Left hindlimb (tissue), 1 donor: ENCODE data around the gene DUXA.
"Not testable (repeated sequence)": the region's sequence is repeated elsewhere in the genome, so short reads cannot be mapped to it uniquely, and the experiment has no call there.

Experiments used
- DNase-seq: peaks from one replicate; pipeline ENCODE4 v3.0.0-alpha.2; 2018

The DUXA gene

DNA sequence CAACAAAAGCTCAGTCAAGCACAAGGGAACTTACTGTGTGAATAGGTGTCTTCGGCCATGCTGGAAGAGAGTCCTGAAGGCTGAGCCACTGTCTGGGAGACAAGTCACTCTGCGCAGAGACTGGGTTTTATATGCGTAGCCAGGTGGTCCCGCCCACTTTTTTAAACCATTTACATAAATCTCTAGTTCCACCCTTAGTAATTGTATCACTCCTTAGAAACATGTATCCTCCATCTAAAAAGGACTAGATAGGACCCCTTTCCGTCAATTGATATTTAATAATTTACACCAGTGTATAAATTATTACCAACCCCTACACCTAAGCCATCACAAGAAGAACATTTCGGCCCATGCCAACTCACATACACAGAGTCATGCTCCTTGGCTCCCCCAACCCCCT, at the start of gene DUXA:
DUXA (minus strand) TSS at position 101 of the 400 bp plus-strand sequence; CDS start at position 59, 42 bp downstream.
- no peak for DNase-seq

DNA sequence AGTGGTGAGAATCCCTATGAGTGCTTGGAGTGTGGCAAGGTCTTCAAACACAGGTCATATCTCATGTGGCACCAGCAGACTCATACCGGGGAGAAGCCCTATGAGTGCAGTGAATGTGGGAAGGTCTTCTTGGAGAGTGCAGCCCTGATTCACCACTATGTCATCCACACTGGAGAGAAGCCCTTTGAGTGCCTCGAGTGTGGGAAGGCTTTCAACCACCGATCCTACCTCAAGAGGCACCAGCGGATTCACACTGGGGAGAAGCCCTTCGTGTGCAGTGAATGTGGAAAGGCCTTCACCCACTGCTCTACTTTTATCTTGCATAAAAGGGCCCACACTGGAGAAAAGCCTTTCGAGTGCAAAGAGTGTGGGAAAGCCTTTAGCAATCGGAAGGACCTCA, 44.8 kb upstream of the DUXA start:
- no peak for DNase-seq

DNA sequence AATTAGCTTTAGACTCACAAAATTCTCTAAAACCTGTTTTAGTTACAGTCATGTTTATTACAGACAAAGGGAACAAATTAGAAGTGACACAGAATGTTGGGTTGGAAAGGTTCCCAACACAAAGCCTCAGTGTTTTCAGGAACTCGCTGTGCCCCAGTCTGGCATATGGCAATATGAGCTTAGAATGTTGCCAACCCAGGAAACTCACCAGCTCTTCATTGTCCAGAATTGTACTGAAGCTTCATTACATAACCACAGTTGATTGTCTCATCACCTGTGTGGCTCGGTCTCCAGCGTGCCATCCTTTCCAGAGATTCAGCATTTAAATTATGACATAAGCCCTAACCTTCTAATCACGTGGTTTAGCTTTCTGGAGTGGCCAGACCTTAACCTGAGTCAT, 43.1 kb upstream of the DUXA start:
- DNase-seq = no peak

DNA sequence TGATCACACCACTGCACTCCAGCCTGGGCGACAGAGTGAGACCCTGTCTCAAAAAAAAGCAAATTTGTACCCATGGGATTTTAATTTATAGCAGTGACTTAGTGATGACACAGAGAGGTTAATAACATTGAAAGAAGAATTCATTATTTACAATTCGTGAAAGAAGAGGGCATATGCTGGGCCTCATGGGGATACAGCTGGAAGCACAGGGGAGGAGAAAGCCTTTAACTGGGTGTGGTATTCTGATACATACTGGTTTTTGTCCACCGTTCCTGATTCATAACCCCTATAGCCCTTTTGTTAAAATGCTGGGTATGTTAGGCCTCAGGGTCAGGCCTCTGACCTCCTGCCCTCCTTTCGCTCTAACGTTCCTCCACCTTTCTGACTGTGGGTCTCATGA, 34.9 kb upstream of the DUXA start:
- DNase-seq = no peak

DNA sequence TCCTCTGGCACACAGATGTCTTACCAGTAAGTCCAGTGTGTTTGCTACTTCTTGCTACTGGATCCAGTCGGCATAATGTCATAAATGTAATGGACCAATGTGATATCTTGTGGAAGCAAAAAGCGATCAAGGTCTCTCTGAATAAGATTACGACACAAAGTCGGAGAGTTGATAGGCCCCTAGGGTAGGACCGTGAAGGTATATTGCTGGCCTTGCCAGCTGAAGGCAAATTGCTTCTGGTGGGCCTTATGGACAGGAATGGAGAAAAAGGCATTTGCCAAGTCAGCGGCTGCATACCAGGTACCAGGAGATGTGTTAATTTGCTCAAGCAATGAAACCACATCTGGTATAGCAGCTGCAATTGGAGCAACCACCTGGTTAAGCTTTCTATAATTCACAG, 30.6 kb upstream of the DUXA start:
- not testable (repeated sequence) for DNase-seq

DNA sequence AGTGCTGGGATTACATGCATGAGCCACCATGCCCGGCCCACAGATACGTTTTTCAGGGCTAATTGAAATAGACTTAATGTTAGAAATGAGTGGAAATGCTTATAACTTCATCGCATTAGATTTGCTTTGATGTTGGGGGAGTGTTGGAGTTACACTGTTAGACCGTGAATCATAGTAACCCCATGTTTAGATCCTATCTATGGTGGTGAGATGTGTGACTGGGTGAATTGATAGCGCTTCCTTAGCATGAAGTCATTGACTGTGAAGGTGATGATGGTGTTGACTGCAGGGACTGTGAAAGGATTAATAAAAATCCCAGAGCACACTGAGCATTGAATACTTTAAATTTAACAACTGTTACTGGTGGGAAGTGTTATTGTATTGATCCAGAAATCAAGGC, 25.7 kb upstream of the DUXA start:
- DNase-seq = no peak

DNA sequence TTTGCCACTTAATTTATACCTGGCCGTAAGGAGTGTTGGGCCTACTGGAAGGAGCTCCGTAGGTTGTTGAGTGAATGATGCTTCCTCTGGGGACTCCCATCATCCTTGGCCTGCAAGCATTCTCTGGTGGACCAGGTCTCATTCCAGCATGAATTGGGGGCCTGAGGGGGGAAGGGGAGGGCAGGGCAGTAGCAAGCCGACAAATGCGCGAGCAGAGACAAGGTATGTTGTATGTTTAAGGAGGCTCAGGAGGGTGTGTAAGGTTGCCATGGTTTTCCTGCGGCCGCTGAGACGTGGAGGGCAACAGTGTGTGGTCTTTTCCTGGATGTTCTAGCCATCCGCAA, 24.8 kb upstream of the DUXA start:
- DNase-seq = no peak

DNA sequence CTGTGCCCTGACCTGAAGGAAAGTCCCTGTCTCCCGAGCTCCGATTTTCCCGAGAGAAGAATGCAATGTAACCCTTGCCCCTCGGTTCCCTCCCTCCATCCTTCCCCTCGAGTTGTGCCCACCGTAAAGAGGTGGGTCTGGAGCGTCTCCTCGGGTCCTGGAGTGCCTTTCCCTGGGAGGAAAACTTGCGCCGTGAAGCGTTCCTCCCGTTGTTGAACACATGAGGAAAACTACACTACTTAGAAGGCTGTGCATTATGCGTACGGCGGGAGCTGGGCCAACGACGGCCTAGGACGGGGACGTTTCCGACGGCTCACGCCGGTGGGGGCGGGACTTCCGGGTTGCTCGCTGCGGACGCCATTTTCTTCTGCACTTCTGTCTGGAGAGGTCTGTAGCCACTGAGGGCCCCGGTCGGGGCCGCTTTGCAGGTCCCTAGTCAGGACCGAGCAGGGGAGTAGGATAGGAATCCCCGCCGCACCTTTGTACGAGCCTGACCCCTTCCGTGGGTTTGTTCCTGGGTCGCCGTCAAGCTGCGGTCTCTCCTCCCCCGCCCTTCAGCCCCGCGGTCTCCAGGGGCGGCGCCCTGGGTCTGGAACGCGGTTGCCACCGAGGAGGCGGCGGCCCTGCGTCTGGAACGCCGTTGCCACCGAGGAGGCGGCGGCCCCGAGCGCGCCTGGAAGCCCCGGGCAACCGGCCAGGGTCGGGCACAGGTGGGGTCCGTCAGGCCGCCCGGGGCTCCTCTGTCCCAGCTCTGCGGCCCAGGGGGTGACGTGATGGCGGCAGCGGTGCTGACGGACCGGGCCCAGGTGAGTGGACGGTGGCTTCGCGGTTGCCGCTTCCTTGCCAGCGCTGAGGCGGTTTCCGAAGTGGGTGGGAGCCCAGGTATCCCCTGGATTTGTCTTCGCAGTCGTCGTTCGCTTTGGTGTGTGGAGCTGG, 24.1 kb upstream of the DUXA start, which contains the start of gene ZNF264:
ZNF264 (plus strand) TSS at position 360 of the 936 bp plus-strand sequence; CDS start at position 774, 414 bp downstream.
- DNase-seq = peak; percentile 95

DNA sequence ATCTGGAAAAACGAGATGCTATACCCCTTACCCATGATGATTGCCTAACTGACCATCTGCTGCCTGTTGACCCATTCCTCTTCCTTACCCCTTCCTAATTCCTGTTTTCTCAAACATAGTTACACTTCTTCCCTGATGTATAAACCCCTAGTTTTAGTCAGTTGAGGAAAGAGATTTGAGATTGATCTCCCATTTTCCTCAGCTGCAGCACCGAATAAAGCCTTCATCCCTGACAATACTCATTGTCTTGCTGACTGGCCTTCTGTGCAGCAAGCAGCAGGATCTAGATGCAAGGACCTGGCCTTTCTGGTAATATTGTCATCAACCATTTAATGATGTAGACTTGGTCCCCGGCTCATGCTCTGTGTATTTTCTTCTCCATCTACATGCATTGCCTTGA, 23.0 kb upstream of the DUXA start:
- DNase-seq = no peak

DNA sequence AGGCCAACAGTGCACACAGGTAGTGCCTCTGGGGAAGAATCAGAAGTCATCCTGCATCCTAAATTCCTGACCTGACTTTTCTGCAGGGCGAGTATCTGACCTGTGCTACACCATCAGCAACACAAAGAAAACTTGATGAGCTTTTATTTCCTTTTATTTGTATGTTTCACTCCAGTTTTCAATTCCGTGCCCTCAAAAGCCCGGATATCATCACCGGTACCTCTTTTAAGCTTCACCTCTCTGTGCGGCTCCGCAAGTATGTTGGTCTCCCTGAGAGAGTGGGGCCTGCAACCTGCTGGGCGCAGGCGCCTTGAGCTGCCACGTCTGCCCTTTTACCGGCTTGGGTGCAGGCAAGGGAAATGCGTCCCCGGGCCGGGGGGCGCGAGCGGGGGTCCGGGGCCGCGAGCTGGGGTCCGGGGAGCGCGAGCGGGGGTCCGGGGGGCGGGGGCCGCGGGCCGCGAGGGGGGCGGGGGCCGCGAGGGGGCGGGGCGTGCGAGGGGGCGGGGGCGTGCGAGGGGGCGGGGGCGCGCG, 4.3 kb upstream of the DUXA start:
- DNase-seq = peak; percentile 51

DNA sequence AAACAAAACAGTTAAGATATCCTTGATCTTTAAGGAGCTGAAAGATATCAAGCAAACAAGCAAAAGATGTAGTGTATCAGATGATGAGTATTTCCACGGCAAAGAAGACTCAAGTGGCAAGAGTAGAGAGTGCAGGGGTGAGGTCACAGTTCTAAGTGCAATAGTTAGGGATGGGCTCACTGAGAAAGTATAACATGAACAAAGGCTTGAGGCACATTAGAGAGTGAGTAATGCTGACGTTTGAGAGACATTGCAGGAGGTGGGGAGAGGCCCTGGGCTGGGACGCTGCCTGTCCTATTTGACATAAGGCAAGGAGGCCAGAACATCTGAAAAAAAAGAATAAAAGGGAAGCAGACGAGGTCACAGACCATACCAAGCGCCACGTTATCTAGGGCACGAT, 1.4 kb downstream of the DUXA start:
- no peak for DNase-seq

DNA sequence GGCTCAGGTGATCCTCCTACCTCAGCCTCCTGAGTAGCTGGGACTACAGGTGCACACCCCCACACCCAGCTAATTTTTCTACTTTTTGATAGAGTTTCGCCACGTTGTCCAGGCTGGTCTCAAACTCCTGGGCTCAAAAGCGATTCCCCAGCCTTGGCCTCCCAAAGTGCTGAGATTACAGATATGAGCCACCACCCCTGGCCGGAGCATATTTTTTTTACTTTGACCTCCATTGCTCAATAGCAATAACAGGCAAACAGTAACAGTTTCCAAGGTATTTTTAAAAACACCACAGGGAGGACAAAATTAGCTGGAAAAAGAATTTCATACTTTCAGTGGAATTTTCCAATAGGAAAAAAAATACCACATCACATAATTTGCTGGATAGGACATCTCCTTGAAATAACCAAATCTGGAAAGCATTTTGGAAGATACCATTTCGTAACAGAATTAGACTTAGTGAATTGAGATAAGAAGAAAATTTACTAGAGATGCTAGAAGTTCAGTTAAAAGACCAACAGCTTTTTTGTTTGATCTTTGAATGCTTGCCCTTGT, 5.2 kb downstream of the DUXA start:
- DNase-seq = no peak

DNA sequence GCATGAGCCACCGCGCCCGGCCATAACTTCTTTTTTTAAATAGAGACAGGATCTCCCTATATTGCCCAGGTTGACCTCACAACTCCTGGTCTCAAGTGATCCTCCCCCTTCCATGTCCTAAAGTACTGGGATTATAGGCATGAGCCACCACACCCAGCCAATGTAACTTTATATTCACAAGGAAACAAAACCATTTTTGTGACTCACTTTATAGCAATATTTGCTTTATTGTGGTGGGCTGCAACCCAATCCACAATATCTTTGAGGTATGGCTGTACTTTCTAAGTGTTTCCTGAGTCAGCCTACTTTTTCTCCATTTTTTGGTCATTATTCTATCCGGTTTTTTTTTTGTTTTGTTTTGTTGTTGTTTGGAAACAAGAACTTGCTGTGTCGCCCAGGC, 14.4 kb downstream of the DUXA start:
- no peak for DNase-seq

DNA sequence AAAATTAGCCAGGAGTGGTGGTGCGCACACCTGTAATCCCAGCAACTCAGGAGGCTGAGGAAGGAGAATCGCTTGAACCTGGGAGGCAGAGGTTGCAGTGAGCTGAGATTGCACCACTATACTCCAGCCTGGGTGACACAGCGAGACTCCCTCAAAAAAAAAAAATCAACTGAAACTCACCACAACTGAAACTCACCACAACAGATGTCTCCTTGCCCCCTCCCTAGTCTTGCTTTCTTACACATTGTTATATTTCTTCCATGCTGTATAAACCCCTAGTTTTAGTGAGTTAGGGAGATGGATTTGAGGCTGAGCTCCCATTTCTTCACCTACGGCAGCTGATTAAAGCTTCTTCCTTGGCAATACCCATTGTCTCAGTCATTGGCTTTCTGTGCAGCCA, 25.6 kb downstream of the DUXA start:
- DNase-seq = no peak

DNA sequence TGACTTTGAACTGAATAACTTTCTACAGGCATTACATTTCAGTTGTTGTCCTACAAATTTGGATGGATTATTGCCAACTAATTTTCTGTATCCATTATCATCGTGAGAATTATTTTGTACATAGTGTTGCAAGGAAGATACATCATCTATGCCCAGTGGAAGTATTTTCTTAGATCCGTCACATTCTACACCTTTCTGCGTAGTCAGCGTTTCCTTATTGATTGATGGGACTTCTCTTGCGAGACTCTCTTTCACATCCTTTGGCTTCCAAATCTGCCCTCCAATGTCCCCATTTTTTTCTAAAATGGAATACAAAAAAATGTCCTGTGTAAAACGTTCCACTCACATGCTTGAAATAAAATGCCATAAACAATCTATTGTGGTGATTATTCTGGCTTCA, 31.5 kb downstream of the DUXA start:
- DNase-seq = no peak

DNA sequence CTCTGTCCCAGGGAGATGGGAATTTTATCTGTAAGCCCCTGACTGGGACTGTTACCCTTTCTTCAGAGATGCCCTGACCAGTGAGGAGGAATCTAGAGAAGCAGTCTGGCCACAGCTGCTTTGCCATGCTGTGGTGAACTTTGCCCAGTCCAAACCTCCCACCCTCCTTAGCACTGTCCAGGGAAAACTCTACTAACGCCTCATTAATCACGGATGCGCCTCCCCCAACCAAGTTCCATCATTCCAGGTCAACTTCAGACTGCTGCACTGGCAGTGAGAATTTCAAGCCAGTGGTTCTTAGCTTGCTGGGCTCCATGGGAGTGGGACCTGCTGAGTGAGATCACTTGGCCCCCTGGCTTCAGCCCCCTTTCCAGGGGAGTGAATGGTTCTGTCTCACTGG, 39.9 kb downstream of the DUXA start:
- DNase-seq = not testable (repeated sequence)

DNA sequence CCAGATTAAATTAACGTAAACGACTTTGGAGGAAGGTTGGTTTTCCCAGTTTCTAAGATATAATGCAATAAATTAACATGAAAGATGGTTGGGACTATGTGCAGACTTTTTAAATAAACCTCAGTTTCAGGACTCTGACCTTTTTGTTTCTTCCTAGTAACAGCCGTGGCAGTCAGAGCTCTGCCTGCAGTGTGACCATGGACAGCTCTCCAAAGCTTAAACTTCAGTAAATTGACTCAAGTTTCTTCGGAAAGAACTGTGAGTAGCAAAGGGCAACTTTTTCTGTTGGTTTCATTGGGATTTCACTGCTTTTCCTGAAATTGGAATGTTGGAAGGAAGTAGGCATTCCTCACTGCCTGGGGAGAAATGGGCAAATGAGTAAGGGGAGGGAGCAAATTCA, 43.4 kb downstream of the DUXA start:
- DNase-seq = no peak

DNA sequence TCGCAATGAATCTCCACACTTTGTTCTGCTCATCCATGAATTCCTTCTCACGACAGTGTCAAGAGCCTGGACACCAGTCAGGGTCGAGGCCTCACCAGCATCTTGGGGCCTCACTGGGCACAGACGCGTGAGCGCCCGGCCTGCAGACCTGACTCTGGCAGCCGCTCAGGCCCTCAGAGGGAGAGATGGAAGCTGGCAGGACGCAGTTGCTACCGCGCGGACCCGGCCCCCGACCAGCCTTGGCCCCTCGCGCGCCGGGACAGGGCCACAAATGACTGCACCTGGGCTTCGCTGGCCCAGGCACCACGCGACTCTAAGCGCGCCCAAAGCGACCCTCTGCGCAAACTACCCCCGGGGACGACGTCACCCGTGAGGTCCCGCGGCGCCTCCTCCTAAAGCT, 48.4 kb downstream of the DUXA start:
- DNase-seq = no peak

DNA sequence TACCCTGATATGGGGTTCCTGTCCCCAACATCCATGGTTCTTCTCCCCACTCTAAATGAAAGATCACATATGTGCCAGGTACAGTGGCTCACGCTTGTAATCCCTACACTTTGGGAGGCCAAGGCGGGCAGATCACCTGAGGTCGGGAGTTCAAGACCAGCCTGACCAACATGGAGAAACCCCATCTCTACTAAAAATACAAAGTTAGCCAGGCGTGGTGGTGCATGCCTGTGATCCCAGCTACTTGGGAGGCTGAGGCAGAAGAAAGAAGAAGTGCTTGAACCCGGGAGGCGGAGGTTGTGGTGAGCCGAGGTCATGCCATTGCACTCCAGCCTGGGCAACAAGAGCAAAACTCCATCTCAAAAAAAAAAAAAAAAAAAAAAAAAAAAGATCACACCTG, 53.8 kb downstream of the DUXA start:
- DNase-seq = not testable (repeated sequence)

DNA sequence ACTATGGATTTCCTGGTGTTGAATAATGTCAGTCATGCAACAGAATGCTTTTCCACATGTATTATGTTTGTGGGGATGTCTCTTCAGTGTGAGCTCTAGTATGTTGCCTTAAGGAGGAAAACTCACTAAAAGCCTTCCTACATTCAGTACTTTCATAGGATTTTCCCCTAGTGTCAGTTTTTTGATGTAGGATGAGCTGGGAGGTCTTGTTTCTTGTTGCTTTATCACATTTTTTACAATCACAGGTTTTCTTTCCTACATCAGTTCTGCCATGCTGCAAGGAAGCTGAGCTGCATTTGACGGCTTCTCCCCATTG, 56.0 kb downstream of the DUXA start:
- no peak for DNase-seq

DNA sequence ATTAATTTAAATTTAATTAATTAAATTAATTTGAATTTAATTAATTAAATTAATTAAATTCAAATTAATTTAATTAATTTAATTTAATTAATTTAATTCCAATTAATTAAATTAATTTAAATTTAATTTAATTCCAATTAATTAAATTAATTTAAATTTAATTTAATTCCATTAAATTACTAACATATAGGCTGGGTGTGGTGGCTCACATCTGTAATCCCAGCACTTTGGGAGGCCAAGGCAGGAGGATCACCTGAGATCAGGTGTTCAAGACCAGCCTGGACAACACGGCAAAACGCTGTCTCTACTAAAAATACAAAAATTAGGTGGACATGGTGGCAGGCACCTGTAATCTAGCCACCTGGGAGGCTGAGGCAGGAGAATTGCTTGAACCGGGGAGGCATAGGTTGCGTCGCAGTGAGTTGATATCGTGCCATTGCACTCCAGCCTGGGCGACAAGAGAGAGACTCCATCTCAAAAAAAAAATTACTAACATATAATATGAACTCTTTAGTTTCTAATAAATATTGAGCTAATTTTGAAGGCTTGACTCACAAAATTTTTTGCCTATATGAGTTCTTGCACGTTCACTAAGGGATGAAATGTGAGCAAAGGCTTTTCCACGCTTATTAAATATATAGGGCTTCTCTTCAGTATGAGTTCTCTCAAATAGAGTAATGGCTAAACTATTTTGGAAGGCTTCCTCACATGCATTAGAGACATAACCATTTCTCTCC, 56.5 kb downstream of the DUXA start:
- DNase-seq = no peak

DNA sequence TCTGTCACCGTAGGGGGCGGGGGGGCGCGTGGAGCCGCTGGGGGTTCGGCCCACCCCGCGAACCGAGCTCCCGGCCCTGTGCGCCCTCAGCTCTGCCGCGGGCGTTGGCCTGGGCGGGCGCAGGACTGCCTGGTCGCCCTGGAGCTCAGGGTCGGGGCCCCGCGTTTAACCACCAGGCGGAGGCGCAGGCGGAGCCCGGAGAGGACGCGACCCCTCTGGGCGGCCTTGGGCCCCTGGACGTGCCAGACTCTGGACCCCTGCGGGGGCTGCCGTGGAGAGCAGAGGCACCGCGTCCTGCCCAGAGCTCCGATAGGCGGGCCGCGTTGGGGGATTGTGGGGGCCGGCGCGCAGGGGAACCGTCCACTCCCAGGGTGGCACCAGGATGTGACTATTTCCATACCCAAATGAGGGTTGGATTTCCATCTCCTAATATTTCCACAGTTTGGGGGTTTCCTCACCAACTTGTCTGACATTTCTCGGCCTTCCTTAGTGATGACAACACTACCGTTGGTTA, 60.5 kb downstream of the DUXA start:
- no peak for DNase-seq

DNA sequence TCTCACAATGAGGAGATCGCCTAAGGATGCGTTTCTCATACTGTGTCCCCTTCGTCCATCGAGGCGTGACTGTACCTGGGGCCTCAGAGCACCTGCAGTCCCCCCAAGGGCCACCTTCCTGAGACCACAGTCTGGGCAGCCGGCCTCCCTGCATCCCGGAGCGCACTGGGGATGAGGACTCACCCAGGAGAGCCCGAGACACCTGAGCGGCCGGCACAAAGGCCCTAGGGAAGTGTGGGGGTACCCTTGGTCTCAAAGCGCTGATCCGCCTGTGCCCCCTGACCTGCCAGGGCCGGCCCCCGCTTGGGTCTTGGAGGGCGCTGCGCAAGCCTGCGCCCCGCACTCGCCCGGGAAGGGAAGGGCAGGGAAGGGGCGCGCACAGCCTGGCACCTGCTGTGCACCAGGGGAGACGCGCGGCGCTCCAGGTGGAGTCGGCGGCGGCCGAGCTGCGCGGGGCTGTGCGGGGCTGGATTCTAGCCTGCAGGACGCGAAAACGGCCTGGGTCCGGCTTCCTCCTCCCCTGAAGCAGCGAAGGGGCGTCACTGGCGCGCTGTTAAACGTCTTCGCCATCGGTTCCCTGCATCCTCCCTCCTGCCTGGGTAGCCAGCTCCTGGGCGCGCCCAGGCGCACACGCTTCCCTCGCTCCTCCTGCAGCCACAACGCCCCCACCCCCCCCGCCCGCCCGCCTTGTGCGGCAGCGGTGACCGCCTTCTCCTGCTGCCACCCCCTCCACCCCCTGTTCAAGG, 61.1 kb downstream of the DUXA start:
- DNase-seq = no peak
